ENCODE data around the gene CREM. TPM values are rescaled to one million over a fixed set of nuclear protein-coding genes. Genes with fewer than 3 reads are reported as not detected.

The CREM gene
- total and polyA plus RNA-seq, 7 donors: 25.9 to 76.0 (median 37.5) TPM

DNA sequence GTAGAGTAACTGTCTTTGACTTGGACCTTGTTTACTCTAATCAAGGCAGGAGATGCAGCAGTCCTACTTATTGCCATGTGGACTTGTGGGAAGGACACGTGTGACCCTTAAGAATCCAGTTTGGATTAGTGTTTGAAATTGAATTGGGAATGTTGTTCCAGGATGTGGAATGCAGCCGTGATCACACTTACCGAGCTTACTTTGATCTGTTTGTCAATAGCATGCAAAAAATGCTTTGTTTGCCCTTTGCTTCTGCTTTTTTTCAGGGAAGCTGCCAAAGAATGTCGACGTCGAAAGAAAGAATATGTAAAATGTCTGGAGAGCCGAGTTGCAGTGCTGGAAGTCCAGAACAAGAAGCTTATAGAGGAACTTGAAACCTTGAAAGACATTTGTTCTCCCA, 84.7 kb downstream of the CREM start:
- TF ChIP-seq POLR2AphosphoS5 (IDR thresholded peaks at IDR 0.05) (peak in 1 of 4 donors; percentile 32), POLR2A (IDR thresholded peaks at IDR 0.05) (no peak), EP300 (IDR thresholded peaks at IDR 0.05) (no peak)
- WGBS, 2 donors: 64 to 82% methylated on average over 7 of the region's 7 CpGs
- intact Hi-C loops (cut with DNase I): no loop called here
- no peak for DNase-seq
- Histone ChIP-seq H3K9me3 (no peaks in the 10 kb centered on the region), H3K4me1 (peaks cover 0 to 12% (median 9%) of the 10 kb centered on the region in 4 donors), H3K36me3 (peaks cover 0 to 4% (median 0%) of the 10 kb centered on the region in 4 donors), H3K27me3 (no peaks in the 10 kb centered on the region), H3K27ac (peak overlapping the region in 2 of 4 donors; percentile 8 to 20), H3K4me3 (no peak overlapping the region)

GRCh38 chr10:35212856-35213255, 86.2 kb downstream of the CREM start:
- Histone ChIP-seq H3K9me3 (no peaks in the 10 kb centered on the region), H3K27ac (no peak overlapping the region), H3K27me3 (no peaks in the 10 kb centered on the region), H3K4me3 (no peak overlapping the region), H3K36me3 (no peaks in the 10 kb centered on the region), H3K4me1 (peaks cover 0 to 13% (median 9%) of the 10 kb centered on the region in 4 donors)
- WGBS, 2 donors: 62 to 78% methylated on average over 6 of the region's 6 CpGs
- peak in 2 of 4 donors; percentile 10 to 40 for TF ChIP-seq POLR2AphosphoS5 (IDR thresholded peaks at IDR 0.05)
- TF ChIP-seq POLR2A (IDR thresholded peaks at IDR 0.05): no peak
- TF ChIP-seq CTCF (IDR thresholded peaks at IDR 0.05): no peak
- TF ChIP-seq EP300 (IDR thresholded peaks at IDR 0.05): no peak
- peak; percentile 74 for DNase-seq
- intact Hi-C loops (cut with DNase I): no loop called here

DNA sequence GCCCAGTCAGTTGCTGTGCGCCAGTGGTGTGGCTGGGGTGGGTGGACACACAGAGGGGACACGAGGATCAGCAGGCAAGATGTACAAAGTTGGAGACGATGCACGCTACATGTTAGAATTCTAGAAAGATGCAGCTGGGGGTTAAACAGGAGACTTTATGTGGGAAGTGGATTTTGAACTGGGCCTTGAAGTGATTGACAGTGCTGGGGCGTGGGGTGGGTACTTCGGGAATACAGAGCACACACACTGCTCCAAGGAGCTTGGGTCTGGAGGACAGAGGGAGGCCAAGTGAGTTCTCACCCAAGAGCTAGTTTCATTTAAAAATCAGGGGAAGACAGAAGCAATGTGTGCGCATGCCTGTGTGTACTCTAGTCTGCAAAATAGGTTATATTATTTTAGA, 87.1 kb downstream of the CREM start:
- Histone ChIP-seq H3K36me3 (no peaks in the 10 kb centered on the region), H3K27me3 (no peaks in the 10 kb centered on the region), H3K27ac (no peak overlapping the region), H3K4me3 (no peak overlapping the region), H3K9me3 (no peaks in the 10 kb centered on the region), H3K4me1 (peaks cover 0 to 21% (median 9%) of the 10 kb centered on the region in 4 donors)
- TF ChIP-seq POLR2AphosphoS5 (IDR thresholded peaks at IDR 0.05) (no peak), POLR2A (IDR thresholded peaks at IDR 0.05) (no peak), EP300 (IDR thresholded peaks at IDR 0.05) (no peak)
- no peak for DNase-seq
- WGBS, 2 donors: 93 to 94% methylated on average over 7 of the region's 7 CpGs
- intact Hi-C loops (cut with DNase I): no loop called here

DNA sequence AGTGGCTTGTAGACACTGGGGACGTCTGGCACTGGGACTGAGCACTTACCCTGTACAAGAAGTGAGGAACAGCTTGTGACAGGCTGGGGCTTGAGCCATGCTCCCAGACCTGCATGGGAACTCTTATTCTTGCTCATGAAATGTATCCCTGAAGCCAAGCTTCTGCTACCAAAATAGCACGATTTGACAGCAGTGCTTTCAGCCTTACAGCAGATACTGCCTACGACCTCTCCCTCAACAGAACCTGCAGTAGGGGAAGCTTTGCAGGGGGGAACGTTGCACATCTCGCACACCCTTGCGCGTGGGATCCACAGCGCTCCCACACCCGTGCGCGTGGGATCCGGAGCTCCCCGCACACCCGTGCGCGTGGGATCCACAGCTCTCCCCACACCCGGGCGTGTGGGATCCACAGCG, 88.0 kb downstream of the CREM start:
- WGBS, 2 donors: 94% methylated on average over 19 of the region's 19 CpGs
- Histone ChIP-seq H3K9me3 (no peaks in the 10 kb centered on the region), H3K27me3 (no peaks in the 10 kb centered on the region)

DNA sequence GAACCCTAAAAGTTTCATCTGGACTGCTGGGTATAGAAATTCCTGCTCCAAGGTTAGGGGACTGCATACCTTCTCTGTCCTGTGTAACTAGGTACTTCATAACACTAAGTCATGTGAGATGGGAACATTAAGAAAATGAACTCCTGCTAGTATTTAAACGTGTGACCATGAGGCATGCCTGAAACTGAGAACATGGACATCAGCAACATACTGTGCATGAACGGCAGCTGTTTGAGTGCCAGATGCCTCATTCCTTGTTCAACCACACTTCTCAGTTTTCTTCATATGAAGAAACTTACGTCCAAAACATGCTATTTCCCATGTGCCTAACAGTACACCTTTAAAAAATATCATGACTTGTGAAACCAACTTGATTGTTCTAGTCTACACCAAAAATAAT, 88.5 kb downstream of the CREM start:
- H3K9me3 ChIP-seq: no peaks in the 10 kb centered on the region
- TF ChIP-seq EP300 (IDR thresholded peaks at IDR 0.05): no peak
- TF ChIP-seq POLR2AphosphoS5 (IDR thresholded peaks at IDR 0.05): no peak
- TF ChIP-seq POLR2A (IDR thresholded peaks at IDR 0.05): no peak
- no peak for TF ChIP-seq CTCF (IDR thresholded peaks at IDR 0.05)
- DNase-seq: no peak
- no peaks in the 10 kb centered on the region for H3K36me3 ChIP-seq
- intact Hi-C loops (cut with DNase I): no loop called here
- no peak overlapping the region for H3K27ac ChIP-seq
- no peaks in the 10 kb centered on the region for H3K27me3 ChIP-seq
- H3K4me1 ChIP-seq: peaks cover 0 to 22% (median 9%) of the 10 kb centered on the region in 4 donors
- WGBS, 2 donors: 80 to 85% methylated on average over 3 of the region's 3 CpGs
- no peak overlapping the region for H3K4me3 ChIP-seq

More for the DNA sequence above, 88.0 kb downstream of the CREM start:
- no peak overlapping the region for H3K4me3 ChIP-seq
- no peak for TF ChIP-seq POLR2A (IDR thresholded peaks at IDR 0.05)
- TF ChIP-seq EP300 (IDR thresholded peaks at IDR 0.05): no peak
- TF ChIP-seq CTCF (IDR thresholded peaks at IDR 0.05): no peak
- TF ChIP-seq POLR2AphosphoS5 (IDR thresholded peaks at IDR 0.05): no peak
- H3K4me1 ChIP-seq: peaks cover 0 to 22% (median 9%) of the 10 kb centered on the region in 4 donors
- H3K36me3 ChIP-seq: no peaks in the 10 kb centered on the region
- intact Hi-C loops (cut with DNase I): no loop called here
- H3K27ac ChIP-seq: no peak overlapping the region
- DNase-seq: no peak

Measured in sigmoid colon (tissue), 7 donors.